ENCODE data around the gene PDIA6.
"Not testable (repeated sequence)": the region's sequence is repeated elsewhere in the genome, so short reads cannot be mapped to it uniquely, and the experiment has no call there.

The PDIA6 gene

DNA sequence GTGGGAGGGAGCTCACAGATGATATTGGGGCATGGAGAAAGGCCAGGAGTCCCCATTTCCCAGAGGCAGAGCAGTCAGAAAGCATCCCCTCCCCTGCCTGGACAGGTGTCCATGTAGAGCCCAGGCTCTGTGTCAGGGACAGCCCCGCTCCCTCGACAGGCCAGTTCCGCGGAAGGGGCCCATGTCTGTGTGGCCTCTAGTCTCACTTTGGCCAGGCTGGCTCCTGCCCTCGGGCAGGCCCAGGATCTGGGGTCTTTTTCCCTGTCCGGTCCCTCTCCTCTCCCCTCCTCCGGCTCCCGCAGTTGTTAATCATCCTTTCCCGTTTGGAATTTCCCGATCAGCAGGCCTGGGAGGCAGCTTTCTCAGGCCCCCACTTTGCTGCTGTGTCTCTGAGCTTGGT is 20.4 kb upstream of the PDIA6 start:
- DNase-seq (ENCODE audit: low read depth in 1 of 2, low spot score in 1 of 2), result no peak

DNA sequence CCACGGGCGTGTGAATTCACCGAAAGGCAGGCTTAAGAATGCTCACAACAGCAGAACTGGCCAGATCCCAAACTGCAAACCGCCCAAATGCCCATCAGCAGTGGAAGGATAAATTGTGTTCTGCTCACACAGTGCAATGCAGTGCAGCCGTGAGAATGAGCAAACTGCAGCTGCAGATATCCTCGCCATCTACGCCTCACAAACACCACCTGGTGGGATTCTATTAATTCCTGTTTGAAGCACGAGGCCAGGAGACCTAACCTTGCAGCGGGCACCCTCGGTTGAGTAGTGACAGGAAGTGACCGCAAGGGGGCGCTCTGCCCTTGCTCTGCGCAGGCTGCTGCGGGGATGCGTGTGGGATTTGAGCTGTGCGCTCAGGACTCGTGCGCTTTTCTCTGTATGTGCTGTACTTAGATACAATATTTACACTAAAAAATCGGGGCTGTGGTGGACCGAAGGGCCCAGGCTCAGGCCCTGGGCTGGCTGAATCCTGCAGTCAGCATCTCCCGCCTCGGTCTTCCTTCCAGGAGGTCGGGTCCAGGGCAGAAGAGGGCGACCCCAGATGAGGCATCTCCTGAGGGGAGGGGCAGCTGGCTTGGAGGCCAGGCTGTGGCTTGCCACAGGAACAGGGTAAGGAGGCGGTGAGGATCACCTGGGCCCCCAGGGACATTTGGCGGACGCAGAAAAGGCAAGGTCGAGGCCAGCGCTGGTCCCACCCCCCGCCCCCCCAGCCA is 19.8 kb upstream of the PDIA6 start:
- peak; percentile 73 to 75 for DNase-seq (ENCODE audit: low read depth in 1 of 2, low spot score in 1 of 2)

- no peak for DNase-seq (ENCODE audit: low read depth in 1 of 2, low spot score in 1 of 2)
Observed at GRCh38 chr2:10831400-10831985, 18.9 kb upstream of the PDIA6 start.

DNA sequence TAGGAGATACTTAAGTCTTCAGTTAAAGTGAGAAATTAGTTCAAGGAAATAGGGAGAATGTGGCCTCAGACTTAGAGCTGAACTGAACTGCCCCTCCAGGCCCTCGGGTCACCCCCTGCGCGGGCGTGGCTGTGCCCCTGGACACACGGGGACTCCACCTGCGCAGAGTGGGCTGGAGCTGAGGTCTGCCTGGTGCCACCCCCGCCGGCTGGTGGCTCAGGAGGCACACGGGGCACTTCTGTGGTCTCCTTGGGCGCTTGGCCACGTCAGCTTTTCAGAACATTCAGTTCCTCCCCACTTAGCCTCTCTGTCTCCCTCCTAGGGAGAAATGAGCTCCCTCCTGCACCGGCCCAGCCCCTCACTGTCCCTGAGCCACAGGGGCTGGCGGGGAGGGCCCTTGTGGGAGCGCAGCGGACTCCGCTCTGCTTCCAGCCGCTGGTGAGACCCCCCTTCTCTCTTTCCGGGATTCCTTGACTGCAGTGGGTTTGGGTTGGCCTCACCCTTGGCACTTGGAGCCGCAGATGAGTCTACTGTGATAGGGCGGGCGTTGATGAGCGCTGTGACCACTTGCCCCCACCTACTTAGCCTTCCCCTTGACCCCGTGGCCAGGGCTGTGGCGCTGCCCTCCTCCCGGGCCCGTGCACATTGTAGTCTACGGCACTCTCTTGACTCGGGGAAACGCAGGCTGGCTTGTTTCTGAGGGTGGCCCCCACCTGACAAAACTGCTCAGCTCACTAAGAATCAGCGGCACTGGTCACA is 18.2 kb upstream of the PDIA6 start:
- DNase-seq (ENCODE audit: low read depth in 1 of 2, low spot score in 1 of 2), result no peak

- DNase-seq (ENCODE audit: low read depth in 1 of 2, low spot score in 1 of 2), result no peak
Observed at GRCh38 chr2:10830203-10830602, 17.6 kb upstream of the PDIA6 start.

DNA sequence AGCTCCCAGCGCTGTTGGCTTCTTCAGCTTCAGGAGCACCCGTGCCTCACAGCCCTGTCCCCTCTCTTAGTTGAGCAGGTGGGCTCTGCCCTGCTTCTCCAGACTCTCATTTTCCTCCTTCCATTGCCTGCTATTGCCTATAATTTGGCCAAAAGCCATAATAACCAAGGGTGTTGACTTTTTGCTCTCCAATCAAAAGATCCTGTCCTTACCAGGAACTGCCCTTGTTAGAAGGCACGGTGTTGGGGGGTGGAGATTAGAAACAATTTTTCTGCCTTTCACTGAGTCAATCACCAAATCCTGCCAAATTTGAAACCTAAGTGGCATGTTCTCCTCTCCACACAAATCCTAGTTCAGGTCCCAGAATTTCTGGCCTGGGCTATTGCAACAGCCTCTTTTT is 16.7 kb upstream of the PDIA6 start:
- no peak for DNase-seq (ENCODE audit: low read depth in 1 of 2, low spot score in 1 of 2)

GRCh38 chr2:10828346-10828745 is 15.8 kb upstream of the PDIA6 start:
- no peak for DNase-seq (ENCODE audit: low read depth in 1 of 2, low spot score in 1 of 2)

DNA sequence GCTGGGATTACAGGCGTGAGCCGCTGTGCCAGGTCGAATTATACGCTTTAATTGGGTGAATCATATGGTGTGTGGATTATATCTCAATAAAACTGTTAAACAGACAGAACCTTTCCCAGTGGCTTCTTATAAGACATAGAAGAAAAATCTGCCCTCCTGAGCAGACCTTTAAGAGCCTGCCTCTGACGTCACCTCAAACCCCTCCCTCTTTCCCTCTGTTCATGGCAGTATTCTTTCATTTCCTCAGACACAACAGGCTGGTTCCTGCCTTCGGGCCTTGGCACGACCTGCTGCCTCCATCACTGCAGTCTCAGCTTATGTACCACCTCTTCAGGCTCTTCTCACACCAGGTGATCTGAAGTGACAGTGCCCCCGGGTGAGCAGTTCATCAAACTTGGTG is 14.0 kb upstream of the PDIA6 start:
- no peak for DNase-seq (ENCODE audit: low read depth in 1 of 2, low spot score in 1 of 2)

GRCh38 chr2:10826026-10826425 is 13.4 kb upstream of the PDIA6 start:
- no peak for DNase-seq (ENCODE audit: low read depth in 1 of 2, low spot score in 1 of 2)

DNA sequence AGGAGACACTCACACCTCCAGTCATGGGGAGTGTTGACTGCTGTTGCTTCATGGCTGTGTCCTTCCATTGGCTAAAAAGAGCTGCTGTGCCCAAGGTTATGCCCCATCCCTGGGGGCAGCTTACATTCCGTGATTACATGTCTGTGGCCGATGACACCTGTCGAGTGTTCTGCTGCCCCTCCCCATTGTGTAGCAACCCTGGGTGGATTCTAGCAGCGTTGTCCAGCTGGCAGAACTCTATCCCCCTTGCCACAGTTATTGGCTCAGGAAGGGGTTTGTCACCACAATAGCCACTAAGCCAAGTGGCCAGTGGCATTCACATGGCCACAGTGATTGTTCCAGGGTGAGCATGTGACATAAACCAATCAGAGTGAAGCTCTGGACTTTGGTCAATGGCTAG is 11.6 kb upstream of the PDIA6 start:
- no peak for DNase-seq (ENCODE audit: low read depth in 1 of 2, low spot score in 1 of 2)

DNA sequence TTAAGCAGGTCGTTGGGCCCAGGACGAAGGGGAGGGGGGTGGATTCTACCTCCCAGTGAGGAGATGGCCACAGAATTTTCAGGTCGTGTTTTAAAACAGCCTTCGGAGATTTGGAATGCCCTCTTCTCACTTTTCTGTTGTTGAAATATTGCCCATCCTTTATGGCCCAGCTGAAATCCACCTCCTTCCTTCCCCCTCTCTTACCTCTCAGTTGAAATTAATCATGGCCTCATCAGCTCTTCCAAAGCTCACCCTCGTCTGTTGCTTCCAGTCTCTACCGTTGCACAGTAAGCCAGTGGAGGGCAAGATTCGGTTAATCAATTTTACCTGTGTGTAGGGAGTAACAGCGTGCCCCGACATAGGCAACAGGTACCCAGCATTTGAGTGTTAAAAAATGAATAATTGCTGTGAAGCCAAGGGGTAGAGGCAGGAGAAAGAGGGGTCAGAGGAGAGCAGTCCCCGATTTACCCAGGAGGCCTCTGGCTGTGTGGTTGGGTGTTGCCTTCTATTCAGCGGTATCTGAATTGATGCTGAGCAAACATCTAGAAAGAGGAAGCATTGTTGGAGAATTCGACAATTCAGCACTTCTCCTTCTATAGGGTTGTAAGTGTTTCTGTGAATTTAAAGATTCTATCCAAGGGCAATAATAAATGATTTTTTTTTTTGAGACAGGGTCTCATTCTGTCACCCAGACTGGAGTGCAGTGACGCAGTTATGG is 8.6 kb upstream of the PDIA6 start:
- DNase-seq (ENCODE audit: low read depth in 1 of 2, low spot score in 1 of 2), result no peak

DNA sequence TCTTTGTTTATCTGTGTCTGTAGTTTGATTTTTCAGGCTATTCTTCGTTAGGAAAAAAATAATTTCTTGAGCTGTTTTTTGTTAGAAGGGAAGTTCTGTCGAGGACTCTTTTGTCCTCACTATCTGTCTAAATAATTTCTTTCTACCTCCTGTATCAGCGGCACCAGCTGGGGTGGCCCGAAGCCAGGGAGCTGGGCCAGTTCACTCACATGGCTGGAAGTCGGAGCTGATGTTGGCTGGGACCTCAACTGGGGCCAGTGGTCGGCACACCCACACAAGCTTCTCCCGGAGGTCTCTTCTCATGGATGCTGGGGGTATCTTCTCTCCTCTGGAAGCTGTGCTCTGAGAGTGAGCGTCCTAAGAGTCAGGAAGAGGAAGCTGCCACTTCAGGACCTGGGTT is 8.0 kb upstream of the PDIA6 start:
- DNase-seq (ENCODE audit: low read depth in 1 of 2, low spot score in 1 of 2), result no peak

DNA sequence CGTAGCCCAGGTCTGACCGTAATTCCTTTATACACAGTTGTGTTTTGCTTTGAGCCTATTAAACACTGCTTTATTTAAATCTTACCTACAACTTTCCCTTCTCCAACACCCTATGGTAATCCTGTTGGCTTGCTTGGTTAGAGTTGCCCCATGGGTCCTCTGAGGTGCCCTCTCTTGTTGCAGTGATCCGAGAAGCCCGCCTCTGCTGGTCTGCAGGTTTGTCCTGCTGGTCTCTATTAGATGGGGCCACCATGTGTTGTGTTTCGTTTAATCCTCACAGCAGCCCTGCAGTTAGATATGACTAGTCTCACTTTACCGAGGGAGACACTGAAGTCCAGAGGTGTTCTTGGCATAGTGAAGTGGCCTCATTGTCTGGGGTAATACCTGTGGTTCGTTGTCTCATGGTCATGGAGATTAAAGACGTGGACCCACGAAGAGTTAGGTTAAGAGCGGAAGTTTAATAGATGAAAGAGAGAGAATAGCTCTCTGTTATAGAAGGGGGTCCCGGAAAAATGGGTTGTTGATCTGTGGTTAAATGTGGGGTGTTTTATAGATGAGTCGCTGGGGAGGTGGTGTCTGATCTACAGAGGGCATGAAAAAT is 7.2 kb upstream of the PDIA6 start:
- no peak for DNase-seq (ENCODE audit: low read depth in 1 of 2, low spot score in 1 of 2)

DNA sequence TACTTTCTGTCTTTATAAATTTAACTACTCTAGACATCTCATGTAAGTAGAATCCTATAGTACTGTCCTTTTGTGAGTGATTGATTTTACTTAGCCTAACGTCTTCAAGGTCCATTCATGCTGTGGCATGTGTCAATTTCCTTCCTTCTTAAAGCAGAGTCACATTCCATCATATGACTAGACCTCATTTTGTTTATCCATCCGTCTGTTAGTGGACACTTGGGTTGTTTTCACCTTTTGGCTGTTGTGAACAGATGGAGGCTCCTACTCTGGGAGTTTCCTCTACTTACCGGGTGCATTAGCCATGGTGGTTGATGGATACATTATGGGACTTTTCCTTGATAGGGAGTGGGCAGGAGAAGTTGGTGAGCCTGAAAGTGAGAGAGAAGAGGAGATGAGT is 6.4 kb upstream of the PDIA6 start:
- no peak for DNase-seq (ENCODE audit: low read depth in 1 of 2, low spot score in 1 of 2)

DNA sequence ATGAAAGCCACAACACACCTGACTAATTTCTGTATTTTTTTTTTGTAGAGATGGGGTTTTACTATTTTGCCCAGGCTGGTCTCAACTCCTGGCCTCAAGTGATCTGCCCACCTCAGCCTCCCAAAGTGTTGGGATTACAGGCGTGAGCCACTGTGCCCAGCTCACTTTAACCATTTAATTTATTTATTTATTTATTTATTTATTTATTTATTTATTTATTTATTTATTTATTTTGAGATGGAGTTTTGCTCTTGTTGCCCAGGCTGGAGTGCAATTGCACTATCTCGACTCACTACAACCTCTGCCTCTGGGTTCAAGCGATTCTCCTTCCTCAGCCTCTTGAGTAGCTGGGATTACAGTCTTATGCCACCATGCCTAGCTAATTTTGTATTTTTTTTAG is 5.7 kb upstream of the PDIA6 start:
- not testable (repeated sequence) for DNase-seq (ENCODE audit: low read depth in 1 of 2, low spot score in 1 of 2)

DNA sequence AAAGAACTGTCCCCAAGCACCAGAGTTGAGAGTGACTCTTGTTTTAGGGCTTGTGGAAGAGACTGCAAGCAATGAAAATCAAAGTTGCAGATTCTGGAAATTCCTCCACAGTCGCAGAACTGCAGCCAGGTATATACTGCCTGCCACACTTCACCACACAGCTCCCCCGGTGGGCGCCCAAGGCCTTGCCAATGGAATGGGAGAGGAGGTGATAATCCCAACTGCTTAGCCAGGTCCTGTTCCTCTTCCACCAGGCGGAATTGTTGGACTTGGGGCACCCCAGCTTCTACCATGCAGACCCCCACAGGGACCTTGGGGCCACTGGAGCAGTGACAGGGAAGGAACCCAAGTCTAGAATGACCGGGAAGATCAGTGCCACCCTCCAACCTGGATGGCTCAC is 4.8 kb upstream of the PDIA6 start:
- no peak for DNase-seq (ENCODE audit: low read depth in 1 of 2, low spot score in 1 of 2)

DNA sequence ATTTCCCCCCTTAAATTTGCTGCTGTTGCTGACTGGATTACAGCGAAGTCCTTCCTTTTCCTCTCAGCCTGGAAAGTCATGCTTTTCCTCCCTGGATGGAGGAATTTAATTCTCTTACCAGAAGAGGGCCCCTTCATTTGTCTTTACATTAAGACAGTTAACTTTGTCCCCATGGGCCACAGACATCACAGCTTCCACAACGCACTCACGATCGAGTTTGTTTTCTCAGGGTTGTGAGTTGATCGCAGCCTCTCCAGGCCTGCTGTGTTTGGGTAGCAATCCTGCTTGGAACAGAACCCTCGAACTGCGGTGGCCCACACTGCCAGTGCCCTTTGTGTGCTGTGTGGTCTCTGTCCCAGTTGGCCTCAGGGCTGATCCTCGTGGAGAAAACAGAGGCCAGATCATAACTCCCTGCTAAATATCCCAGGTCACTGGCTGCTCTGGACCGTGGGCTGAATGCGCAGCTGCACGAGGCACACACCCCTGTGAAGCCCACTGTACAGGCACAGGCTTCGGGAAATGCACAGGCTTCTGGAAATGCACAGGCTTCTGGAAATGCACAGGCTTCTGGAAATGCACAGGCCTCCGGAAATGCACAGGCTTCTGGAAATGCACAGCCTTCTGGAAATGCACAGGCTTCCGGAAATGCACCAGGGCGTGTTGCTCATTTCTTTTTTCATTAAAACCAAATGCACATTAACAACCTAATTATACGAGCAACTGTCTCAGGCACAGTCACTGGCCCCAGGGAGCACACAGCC is 2.2 kb upstream of the PDIA6 start:
- DNase-seq (ENCODE audit: low read depth in 1 of 2, low spot score in 1 of 2), result no peak

- no peak for DNase-seq (ENCODE audit: low read depth in 1 of 2, low spot score in 1 of 2)
Observed at GRCh38 chr2:10814142-10814541, 1.6 kb upstream of the PDIA6 start.

- not testable (repeated sequence) for DNase-seq (ENCODE audit: low read depth in 1 of 2, low spot score in 1 of 2)
Observed at GRCh38 chr2:10813163-10814138, 866 bp upstream of the PDIA6 start.

Measured in activated T-helper 1 cell treated with anti-CD3 and anti-CD28 coated beads, Interleukin-2, amount 50 U/mL, for 16 hours (primary cell).